ENCODE data around the gene MIAT. TPM values are rescaled to one million over a fixed set of nuclear protein-coding genes. Genes with fewer than 3 reads are reported as not detected.
A peak's percentile ranks its signal among the peaks of the same experiment; 100 is the strongest.

Gene MIAT
- total and polyA plus RNA-seq, 8 donors = under 0.01 to 29.8 (median 0.41) TPM

DNA sequence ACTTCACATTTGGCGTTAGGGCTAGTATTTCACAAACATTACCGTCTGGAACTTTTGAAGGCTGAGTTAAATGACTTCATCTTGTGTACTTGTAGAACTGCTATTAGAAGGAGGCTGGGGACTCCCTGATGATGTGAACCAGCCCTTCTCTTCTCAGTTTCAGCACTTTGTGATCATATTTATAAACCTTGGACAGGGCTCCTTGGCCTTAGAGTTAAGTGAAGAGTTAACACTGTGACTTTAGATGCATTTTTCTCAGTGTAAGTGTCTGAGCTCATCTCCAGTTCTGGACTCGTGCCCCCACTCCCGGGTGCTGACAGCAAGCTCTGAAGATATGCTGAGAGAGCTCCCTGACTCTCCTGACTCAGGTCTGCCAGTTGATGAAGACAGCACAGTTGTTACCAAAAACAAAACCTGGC lies 8.4 kb downstream of the MIAT start:
- Histone ChIP-seq H3K4me1 (peaks cover 0 to 10% (median 0%) of the 10 kb centered on the region in 4 donors), H3K27ac (no peak overlapping the region), H3K9me3 (no peaks in the 10 kb centered on the region), H3K4me3 (no peak overlapping the region), H3K27me3 (peaks cover 0 to 42% (median 3%) of the 10 kb centered on the region in 3 donors), H3K36me3 (no peaks in the 10 kb centered on the region)
- intact Hi-C loops (cut with DNase I; ENCODE audit: low total_unique reads) = no loop called here
- 22 to 45% (median 39%) methylated on average over 4 of the region's 4 CpGs for WGBS, 5 donors
- no peak for DNase-seq
- TF ChIP-seq, protein P1, sequence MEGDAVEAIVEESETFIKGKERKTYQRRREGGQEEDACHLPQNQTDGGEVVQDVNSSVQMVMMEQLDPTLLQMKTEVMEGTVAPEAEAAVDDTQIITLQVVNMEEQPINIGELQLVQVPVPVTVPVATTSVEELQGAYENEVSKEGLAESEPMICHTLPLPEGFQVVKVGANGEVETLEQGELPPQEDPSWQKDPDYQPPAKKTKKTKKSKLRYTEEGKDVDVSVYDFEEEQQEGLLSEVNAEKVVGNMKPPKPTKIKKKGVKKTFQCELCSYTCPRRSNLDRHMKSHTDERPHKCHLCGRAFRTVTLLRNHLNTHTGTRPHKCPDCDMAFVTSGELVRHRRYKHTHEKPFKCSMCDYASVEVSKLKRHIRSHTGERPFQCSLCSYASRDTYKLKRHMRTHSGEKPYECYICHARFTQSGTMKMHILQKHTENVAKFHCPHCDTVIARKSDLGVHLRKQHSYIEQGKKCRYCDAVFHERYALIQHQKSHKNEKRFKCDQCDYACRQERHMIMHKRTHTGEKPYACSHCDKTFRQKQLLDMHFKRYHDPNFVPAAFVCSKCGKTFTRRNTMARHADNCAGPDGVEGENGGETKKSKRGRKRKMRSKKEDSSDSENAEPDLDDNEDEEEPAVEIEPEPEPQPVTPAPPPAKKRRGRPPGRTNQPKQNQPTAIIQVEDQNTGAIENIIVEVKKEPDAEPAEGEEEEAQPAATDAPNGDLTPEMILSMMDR (IDR thresholded peaks at IDR 0.05) = no peak
- no peak for TF ChIP-seq POLR2AphosphoS5 (IDR thresholded peaks at IDR 0.05)
- TF ChIP-seq EP300 (IDR thresholded peaks at IDR 0.05) = no peak
- no peak for TF ChIP-seq POLR2A (IDR thresholded peaks at IDR 0.05)

GRCh38 chr22:26667140-26667539 lies 9.8 kb downstream of the MIAT start:
- Histone ChIP-seq H3K4me3 (no peak overlapping the region), H3K27ac (no peak overlapping the region), H3K36me3 (no peaks in the 10 kb centered on the region), H3K4me1 (peaks cover 3 to 22% (median 5%) of the 10 kb centered on the region in 4 donors), H3K9me3 (no peaks in the 10 kb centered on the region), H3K27me3 (peaks cover 0 to 30% (median 0%) of the 10 kb centered on the region in 3 donors)
- no peak for DNase-seq
- TF ChIP-seq, protein P1 (IDR thresholded peaks at IDR 0.05) = no peak
- TF ChIP-seq EP300 (IDR thresholded peaks at IDR 0.05) = no peak
- no peak for TF ChIP-seq POLR2A (IDR thresholded peaks at IDR 0.05)
- no peak for TF ChIP-seq POLR2AphosphoS5 (IDR thresholded peaks at IDR 0.05)
- intact Hi-C loops (cut with DNase I; ENCODE audit: low total_unique reads) = no loop called here
- WGBS, 5 donors = 76 to 85% (median 84%) methylated on average over 11 to 13 of the region's 13 CpGs

DNA sequence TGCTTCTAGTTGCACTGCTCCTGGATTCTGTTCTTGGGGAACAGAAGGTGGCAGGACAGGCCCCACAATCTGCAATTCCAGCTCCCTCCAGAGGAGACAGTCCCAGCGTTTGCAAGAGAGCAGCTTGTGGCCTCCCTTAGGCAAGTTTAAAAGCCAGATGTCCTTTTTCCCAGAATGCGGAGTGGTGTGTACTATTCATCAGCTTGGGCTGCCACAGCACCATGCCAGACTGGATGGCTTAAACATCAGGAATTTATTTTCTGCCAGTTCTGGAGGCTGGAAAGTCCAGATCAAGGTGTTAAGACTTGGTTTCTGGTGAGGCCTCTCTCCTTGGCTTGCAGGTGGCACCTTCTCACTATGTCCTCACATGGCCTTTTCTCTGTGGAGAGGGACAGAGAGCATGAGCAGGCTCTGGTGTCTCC lies 11.7 kb downstream of the MIAT start:
- TF ChIP-seq POLR2A (IDR thresholded peaks at IDR 0.05) = no peak
- no peak for TF ChIP-seq EP300 (IDR thresholded peaks at IDR 0.05)
- TF ChIP-seq POLR2AphosphoS5 (IDR thresholded peaks at IDR 0.05) = no peak
- TF ChIP-seq, protein P1 (IDR thresholded peaks at IDR 0.05) = no peak
- peak in 1 of 2 donors; percentile 71 for DNase-seq
- peaks cover 13 to 34% (median 18%) of the 10 kb centered on the region in 4 donors for H3K4me1 ChIP-seq
- no peaks in the 10 kb centered on the region for H3K36me3 ChIP-seq
- H3K27ac ChIP-seq = no peak overlapping the region
- H3K4me3 ChIP-seq = no peak overlapping the region
- H3K9me3 ChIP-seq = no peaks in the 10 kb centered on the region
- H3K27me3 ChIP-seq = peaks cover 0 to 24% (median 0%) of the 10 kb centered on the region in 3 donors
- WGBS, 5 donors = 39 to 61% (median 50%) methylated on average over 2 of the region's 2 CpGs
- intact Hi-C loops (cut with DNase I; ENCODE audit: low total_unique reads) = no loop called here

DNA sequence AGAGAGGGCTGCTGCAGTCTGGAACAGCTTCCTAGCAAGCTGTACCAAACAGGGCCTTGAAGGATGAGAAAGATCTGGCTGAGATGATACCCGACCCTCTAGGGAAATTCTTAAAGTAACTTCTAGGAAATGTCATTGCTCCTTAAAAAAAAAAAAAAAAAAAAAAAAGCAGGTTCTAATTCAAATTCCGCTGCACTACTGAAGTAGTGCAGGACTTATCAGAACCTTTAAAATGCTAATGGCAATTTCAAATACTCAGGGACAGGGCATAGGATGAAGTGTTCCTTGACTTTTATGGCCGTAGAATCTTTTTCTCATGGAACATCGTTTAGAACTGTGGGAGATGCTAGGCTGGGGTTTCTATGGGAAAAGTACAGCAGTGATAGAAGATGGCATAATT lies 13.1 kb downstream of the MIAT start:
- Histone ChIP-seq H3K4me1 (peaks cover 22 to 44% (median 28%) of the 10 kb centered on the region in 4 donors), H3K36me3 (no peaks in the 10 kb centered on the region), H3K27me3 (peaks cover 0 to 24% (median 0%) of the 10 kb centered on the region in 3 donors), H3K9me3 (no peaks in the 10 kb centered on the region), H3K27ac (peak overlapping the region in 1 of 5 donors; percentile 96), H3K4me3 (no peak overlapping the region)
- DNase-seq = no peak
- TF ChIP-seq EP300 (IDR thresholded peaks at IDR 0.05) (no peak), POLR2A (IDR thresholded peaks at IDR 0.05) (no peak), POLR2AphosphoS5 (IDR thresholded peaks at IDR 0.05) (no peak)
- TF ChIP-seq, protein P1 (IDR thresholded peaks at IDR 0.05) = no peak
- 80 to 89% (median 85%) methylated on average over 4 of the region's 4 CpGs for WGBS, 5 donors
- intact Hi-C loops (cut with DNase I; ENCODE audit: low total_unique reads) = no loop called here
